ENCODE data around the gene POLR2A.

The POLR2A gene

DNA sequence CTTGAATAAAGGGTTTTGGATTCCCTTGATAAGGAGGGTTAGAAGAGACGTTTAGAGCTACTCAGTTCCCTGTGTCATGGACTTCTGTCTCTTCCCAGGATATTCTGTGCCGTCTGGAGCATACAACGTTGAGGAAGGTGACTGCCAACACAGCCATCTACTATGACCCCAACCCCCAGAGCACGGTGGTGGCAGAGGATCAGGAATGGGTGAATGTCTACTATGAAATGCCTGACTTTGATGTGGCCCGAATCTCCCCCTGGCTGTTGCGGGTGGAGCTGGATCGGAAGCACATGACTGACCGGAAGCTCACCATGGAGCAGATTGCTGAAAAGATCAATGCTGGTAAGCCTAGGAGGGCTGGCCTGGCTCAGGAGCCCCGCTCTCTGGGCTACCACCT lies 24.7 kb downstream of the POLR2A start:
- no peak for DNase-seq

DNA sequence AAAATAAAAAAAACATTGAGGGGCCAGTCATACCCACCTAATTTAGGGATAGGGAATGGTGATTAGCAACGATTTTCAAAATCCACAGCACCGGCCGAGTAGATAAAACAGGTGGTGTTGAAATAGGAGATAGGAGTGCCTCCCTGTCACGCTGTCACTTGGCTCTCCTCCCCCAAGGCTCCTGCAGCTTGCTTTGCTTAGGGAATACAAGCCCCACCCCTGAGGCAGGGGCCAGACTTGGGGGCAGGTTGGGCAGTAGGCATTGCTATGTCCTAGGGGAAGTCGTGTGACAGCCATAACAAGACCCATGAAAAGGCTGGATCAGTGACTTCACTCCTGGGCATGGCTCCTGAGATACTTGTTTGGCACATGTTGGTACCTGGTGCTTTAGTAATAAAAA lies 25.8 kb downstream of the POLR2A start:
- no peak for DNase-seq

DNA sequence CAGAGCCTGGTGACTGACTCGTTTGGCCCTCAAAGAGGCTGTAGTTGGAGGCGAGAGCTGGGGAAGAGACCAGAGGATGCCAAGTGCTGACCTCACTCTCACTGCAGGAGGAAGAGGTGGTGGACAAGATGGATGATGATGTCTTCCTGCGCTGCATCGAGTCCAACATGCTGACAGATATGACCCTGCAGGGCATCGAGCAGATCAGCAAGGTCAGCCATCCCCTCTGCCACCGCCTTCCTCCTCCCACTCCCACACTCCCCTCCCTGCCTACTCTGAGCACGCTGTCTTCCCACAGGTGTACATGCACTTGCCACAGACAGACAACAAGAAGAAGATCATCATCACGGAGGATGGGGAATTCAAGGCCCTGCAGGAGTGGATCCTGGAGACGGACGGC lies 26.9 kb downstream of the POLR2A start:
- no peak for DNase-seq

DNA sequence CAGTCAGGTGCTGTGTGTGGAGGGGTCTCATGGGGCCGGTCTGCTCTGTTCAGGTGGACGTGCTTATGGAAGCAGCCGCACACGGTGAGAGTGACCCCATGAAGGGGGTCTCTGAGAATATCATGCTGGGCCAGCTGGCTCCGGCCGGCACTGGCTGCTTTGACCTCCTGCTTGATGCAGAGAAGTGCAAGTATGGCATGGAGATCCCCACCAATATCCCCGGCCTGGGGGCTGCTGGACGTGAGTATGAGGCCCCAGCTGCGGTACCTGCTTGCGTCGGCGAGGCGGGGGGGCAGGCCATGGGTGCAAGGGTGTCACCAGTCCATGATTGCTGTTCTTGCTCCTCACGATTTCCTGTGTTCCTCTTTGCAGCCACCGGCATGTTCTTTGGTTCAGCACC lies 27.9 kb downstream of the POLR2A start:
- DNase-seq = no peak

DNA sequence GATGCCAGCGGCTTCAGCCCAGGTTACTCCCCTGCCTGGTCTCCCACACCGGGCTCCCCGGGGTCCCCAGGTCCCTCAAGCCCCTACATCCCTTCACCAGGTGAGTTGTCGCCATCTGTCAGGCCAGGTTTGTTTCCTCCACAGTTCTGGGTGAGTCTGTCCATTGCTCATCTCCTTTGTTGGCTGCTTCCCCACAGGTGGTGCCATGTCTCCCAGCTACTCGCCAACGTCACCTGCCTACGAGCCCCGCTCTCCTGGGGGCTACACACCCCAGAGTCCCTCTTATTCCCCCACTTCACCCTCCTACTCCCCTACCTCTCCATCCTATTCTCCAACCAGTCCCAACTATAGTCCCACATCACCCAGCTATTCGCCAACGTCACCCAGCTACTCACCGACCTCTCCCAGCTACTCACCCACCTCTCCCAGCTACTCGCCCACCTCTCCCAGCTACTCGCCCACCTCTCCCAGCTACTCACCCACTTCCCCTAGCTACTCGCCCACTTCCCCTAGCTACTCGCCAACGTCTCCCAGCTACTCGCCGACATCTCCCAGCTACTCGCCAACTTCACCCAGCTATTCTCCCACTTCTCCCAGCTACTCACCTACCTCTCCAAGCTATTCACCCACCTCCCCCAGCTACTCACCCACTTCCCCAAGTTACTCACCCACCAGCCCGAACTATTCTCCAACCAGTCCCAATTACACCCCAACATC lies 28.8 kb downstream of the POLR2A start:
- DNase-seq = no peak

DNA sequence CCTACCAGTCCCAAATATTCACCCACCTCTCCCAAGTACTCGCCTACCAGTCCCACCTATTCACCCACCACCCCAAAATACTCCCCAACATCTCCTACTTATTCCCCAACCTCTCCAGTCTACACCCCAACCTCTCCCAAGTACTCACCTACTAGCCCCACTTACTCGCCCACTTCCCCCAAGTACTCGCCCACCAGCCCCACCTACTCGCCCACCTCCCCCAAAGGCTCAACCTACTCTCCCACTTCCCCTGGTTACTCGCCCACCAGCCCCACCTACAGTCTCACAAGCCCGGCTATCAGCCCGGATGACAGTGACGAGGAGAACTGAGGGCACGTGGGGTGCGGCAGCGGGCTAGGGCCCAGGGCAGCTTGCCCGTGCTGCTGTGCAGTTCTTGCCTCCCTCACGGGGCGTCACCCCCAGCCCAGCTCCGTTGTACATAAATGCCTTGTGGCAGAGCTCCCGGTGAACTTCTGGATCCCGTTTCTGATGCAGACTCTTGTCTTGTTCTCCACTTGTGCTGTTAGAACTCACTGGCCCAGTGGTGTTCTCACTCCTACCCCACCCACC lies 29.8 kb downstream of the POLR2A start:
- DNase-seq = no peak

DNA sequence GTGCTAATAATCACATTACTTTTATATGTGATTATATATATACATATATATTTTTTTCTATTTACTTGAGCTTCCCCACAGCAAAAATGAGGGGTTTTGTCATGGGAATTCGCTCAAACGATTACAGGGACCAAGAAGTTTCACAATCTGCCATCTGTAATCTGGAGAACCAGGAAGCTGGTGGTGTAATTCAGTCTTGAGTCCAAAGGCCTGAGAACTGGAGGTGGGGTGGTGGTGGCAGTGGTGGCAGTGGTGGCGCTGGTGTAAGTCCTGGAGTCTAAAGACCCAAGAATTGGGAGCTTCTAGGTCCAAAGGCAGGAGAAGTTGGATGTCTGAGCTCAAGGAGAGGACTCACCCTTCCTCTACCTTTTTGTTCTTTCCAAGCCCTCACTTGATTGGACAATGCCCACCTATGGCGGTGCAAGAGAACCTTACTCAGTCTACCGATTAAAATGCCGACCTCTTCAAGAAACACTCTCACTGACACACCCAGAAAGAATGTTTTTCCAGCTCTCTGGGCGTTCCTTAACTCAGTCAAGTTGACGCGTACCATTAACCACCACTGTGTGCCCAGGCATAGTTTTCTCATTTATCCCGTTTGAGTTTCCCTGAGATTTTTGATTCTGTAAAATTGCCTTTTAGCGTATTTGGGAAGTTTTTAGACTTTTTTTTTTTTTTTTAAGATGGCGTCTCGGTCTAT lies 31.9 kb downstream of the POLR2A start:
- peak; percentile 26 for DNase-seq

DNA sequence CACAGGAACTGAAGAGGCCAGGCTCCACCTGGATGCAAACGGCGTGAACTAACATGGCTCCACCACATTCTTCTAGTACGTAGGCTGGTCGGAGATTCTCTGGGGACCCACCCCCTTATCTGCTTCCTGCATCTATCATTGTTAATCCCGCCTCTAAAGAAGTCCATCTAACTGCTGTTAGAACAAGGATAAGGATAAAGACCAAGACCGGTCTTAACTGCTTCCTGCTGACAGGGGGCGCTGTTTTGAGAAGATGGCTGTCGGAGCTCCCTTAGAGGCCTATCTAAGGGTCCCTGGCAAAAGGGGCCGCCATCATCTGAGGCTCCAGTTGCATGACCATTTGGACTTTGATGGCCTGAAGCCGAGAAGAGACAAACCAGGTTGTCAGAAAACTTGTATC lies 38.9 kb downstream of the POLR2A start:
- DNase-seq = peak; percentile 11

DNA sequence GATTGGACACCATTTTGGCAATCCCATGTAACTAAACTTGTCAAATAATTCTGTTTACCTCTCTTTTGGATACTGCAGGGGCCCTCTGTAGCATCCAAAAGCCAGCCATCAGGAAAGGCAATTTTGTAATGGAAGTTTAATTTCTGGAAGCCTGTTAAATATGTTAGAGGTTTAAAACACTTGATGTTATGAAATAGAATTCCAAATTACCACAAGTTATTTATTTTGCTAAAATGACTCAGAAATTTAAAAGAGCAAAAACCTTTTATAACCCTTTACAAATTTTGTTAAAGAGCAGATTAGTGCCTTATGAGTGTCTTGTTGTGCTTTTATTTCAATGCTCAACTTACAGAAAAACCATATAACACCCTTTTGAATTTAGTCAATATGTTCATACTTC lies 44.7 kb downstream of the POLR2A start:
- DNase-seq = no peak

DNA sequence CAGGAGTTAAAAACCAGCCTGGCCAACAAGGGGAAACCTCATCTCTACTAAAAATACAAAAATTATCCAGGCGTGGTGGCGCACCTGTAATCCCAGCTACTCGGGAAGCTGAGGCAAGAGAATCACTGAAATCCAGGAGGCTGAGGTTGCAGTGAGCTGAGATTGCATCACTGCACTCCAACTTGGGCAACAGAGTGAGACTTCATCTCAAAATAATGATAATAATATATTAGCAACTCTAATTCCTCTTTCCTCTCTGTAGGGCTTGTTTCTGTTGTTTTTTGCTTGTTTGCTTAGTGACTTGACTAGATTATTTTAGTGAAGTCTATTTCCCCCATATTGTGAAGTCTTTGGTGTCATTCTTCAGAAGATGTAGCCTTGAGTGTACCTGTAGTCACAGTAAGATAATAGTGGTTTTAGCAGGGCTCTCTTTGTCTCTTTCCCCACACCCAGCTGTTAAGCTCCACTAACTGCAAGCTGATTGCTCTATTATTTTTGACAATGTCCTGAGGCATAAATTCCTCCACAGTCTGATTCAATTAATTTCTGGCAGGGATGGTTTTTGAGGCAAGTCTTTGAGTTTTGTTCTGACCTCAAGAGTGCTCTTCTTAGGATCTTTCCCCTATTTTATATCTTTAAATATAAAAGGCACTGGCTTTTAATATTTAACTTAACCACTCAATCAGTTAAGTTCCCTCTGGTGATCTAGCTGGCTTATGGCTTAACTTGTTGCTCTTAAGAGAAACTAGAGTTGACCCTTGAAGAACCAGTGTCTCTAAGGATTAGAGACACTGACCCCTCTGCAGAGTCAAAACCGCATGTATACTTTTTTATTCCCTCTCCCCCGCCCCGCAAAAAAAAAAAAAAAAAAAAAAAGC lies 46.1 kb downstream of the POLR2A start:
- no peak for DNase-seq

DNA sequence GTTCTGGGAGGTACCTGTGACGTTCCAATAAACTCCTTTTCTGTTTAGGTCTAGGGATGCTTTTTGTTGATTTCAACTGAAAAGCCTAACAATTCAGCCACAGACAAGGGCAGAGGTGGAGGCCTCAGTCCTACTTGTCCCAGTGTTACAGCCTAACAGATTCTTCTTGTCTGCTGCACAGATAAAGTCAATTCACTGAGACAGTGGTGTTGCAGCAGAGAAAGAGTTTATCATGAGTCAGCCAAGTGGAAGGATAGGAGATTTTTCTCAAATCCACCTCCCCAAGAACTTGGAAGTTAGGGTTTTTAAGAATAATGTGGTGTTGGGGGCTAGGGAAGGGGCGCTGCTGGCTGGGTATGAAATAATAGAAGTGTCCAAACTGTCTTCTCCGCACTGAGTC lies 53.9 kb downstream of the POLR2A start:
- DNase-seq = no peak

DNA sequence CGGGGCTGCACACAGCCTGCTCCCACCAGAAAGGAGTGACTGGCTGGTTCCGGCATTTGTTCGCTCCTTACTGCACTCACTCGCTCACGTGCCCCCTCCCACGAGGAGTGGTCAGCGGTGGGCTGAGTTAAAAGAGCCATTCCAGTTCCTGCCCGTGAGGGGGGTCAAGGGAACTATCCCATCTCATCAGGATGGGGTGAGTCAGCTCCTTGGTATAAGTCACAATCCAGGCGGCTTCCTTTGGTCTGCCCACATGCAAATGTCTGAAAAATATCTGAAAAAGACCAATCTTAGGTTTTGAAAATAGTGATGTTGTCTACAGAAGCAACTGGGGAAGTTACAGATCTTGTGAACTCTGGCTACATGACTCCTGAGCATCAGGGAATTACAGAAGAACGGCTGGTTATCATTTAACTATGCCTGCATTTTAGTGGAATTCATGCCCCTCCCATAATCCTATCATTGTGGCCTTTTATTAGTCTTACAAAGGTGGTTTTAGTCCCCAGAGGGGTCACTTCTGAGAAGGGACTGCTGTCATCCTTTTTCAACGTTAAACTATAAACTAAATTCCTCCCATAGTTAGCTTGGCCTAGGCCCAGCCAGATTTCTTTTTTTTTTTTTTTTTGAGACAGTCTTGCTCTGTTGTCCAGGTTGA lies 54.9 kb downstream of the POLR2A start:
- DNase-seq = peak; percentile 29

DNA sequence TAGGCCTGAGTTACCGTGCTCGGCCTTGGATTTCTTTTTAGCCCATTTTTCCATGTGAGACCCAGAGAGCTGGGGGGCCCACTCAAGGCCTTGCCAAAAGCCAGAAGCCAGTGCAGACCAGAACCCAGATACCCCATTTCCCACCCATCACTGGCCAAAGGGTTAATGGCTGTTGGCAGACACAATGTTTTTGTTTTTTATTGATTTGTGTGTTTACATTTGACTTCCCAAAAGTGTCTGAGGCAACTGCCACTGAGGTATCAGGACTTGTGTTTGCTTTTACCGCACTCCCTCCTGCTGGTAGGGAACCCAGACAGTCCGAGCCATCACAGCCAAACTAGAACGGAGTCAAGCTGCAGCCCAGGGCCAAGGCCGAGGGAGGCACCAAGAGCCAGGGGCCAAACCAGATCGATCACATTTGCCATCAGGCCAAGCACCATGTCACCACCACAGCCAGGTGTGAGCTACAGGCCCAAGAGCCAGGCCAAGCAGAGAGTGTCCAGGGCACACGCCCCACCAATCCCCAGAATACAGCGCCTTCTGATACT lies 57.0 kb downstream of the POLR2A start:
- no peak for DNase-seq

DNA sequence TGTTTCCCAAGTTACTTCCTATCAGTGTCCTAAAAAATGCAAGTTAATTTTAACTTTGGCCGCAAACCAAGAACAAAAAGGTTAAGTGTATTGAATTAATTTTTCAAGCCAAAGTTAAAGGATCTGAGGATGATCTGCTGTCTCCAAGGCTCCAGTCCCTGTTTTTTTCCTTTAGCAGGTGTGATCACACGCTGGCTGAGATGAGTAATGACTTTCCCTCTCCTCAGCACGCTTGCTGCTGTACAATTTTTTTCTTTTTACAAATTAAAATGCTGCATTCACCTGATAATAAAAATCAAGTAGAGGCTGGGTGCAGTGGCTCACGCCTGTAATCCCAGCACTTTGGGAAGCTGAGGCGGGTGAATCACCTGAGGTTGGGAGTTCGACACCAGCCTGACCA lies 60.7 kb downstream of the POLR2A start:
- no peak for DNase-seq

DNA sequence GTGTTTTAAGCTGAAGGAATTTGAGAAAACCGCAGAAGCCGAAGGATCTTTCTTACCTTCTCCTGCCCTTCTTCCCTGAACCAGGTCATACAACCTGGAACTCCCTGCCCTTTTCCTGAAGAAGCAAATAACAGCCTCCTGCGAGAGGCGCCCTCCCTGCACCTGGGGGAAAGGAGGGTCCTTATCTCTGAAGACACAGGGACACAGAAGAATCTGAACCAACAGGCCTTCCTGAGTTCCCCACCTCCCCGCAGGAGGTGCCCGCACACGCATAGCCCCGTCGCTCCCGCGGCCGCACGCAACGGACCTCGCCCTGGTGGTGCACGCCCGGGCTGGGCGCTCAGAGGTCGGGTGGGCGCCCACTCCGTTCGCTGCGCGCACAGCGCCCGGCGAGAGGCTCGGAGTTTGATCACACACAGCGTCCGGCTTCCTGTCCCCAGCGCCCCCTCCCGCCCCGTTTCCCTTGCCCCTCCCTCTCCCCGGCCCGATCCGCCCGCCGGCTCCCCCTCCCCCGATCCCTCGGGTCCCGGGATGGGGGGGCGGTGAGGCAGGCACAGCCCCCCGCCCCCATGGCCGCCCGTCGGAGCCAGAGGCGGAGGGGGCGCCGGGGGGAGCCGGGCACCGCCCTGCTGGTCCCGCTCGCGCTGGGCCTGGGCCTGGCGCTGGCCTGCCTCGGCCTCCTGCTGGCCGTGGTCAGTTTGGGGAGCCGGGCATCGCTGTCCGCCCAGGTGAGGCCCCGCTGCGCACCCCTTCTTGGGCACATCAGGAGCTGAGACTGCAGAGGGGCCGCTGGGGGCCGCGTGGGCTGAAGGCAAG lies 64.6 kb downstream of the POLR2A start, which contains the start of gene TNFSF12:
TSS of gene TNFSF12 (plus strand) at position 474 of the 816 bp plus-strand sequence. CDS start at position 570, 96 bp downstream.
- DNase-seq = peak; percentile 58

Data from fibroblast of skin of back (primary cell).